Ovary (tissue), 3 donors: ENCODE results near the gene SMIM7.

Experiments used
- EP300 ChIP-seq: sonication (generic); formaldehyde crosslinking; IDR thresholded peaks from one replicate; pipeline ENCODE4 v1.6.1; 2017; ENCODE audit warnings: antibody characterized with exemption
- POLR2A ChIP-seq: fragments of 450-650 bp; IDR thresholded peaks from one replicate; pipeline ENCODE4 v1.6.1; 2017; ENCODE audit warnings: antibody characterized with exemption, mild to moderate bottlenecking, moderate library complexity
- TF ChIP-seq, protein P1 (sequence below), 3 donors: fragments of 450-650 bp in 2 of 3; fragments of 200-600 bp in 1 of 3; IDR thresholded peaks; one replicate each; pipeline versions ENCODE4 v1.5.1 to v1.8.0; 2016 to 2022; ENCODE audit warnings: antibody characterized with exemption in 3 of 3, mild to moderate bottlenecking in 1 of 3
- donor health status: DM: no; HTN: no; CAD: no.

- TF ChIP-seq POLR2A, result no peak
- TF ChIP-seq, protein P1, sequence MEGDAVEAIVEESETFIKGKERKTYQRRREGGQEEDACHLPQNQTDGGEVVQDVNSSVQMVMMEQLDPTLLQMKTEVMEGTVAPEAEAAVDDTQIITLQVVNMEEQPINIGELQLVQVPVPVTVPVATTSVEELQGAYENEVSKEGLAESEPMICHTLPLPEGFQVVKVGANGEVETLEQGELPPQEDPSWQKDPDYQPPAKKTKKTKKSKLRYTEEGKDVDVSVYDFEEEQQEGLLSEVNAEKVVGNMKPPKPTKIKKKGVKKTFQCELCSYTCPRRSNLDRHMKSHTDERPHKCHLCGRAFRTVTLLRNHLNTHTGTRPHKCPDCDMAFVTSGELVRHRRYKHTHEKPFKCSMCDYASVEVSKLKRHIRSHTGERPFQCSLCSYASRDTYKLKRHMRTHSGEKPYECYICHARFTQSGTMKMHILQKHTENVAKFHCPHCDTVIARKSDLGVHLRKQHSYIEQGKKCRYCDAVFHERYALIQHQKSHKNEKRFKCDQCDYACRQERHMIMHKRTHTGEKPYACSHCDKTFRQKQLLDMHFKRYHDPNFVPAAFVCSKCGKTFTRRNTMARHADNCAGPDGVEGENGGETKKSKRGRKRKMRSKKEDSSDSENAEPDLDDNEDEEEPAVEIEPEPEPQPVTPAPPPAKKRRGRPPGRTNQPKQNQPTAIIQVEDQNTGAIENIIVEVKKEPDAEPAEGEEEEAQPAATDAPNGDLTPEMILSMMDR (IDR thresholded peaks at IDR 0.05), result no peak
- no peak for TF ChIP-seq EP300
Measured at GRCh38 chr19:16625163-16625958, 34.6 kb downstream of the SMIM7 start.
